Renal cortical epithelial cell (primary cell): ENCODE data around the gene POLR2L. TPM values are rescaled to one million over a fixed set of nuclear protein-coding genes. Genes with fewer than 3 reads are reported as not detected.

Source experiments
- DNase-seq: peaks from one replicate; pipeline ENCODE4 v3.0.0-alpha.2; 2011; ENCODE audit warnings: low read depth
- total RNA-seq: library from RNA; depleted of rRNA; stranded (reverse); fragments of >200 nt; gene quantifications from 2 replicates; pipeline ENCODE4 v1.2.3, GENCODE V29; 2014

POLR2L gene
- total RNA-seq, 1 donor from 2014 or later: 64.1 TPM

DNA sequence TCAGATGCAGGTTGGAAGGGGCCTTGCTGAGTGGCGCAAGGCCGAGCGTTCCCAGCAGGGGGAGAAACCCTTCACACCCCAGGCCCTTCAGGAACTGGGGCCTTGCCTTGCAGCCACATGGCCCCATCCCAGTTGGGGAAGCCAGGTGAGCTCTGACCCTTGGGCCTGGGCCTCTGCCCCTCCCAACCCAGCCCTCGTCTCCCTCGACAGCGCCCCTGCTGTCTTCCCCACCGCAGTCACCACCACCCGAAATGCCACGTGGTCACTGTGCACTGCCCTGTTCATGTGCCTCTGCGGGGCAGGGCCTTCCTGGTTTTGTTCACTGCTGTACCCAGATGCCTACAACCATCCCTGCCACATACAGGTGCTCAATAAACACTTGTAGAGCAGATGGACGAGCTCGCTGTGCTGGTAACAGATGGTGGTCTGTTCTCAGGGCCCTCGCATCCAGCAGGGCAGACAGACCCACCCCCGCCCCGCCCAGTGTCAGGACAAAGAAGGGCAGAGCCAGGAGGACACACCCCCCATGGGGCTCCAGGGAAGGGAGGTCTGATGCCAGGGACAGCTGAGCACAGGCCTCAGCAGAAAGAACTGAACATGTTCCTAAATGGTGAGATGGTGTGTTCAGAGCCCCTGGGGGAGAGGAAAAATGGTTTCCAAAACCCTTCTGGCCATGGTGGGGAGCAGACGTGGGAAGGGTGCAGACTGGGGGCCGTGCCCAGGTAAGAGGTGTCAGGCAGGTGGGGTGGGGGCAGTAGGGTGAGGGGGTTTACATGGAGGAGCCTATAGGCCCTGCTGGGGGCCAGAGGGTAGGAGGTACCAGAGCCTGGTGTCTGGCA is 3.7 kb downstream of the POLR2L start:
- no peak for DNase-seq

DNA sequence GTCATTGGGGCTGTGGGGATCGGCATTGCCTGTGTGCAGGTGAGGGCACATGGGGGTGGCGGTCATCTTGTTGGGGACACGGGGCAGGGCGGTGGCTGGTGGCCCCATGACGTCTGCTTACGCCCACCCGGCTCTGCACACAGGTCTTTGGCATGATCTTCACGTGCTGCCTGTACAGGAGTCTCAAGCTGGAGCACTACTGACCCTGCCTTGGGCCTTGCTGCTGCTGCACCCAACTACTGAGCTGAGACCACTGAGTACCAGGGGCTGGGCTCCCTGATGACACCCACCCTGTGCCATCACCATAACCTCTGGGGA is 4.4 kb downstream of the POLR2L start:
- no peak for DNase-seq

DNA sequence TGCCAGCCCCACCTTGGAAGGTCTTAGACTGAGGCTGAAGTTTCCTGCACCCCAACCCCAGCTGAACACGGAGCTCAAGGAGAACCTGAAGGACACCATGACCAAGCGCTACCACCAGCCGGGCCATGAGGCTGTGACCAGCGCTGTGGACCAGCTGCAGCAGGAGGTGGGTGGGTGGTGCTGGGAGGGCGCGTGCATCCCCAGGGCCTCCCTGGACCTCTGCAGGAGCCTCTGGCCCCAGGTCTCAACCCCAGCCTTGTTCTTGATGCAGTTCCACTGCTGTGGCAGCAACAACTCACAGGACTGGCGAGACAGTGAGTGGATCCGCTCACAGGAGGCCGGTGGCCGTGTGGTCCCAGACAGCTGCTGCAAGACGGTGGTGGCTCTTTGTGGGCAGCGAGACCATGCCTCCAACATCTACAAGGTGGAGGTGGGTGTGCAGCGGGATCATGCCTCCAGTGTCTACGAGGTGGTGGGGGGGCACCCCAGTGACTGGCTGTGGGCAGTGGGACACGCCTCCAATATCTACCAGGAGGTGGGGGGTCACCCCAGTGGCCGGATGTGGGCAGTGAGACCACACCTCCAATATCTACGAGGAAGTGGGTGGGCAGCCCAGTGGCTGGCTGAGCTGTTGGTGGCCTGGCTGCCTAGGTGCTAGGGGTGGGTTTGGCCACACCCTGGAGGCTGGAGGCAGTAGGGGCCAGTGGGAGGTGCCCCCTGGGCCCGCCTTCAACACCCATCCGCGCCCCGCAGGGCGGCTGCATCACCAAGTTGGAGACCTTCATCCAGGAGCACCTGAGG is 4.9 kb downstream of the POLR2L start:
- no peak for DNase-seq

DNA sequence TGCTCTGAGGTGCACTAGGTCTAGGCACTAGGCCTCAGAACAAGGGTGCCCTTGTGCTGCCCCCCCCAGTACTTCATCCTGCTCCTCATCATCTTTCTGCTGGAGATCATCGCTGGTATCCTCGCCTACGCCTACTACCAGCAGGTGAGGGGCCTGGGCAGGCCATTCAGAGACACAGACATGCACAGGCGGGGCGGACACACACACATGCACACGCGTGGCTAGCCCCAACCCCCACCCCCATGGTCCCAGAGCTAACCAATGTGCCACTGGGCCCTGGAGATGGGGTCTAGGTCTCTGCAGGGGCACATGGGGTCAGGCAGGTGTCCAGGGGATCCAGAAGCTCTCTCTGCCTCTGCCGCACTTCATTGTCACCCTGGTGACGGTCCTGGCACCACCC is 5.6 kb downstream of the POLR2L start:
- DNase-seq: no peak

DNA sequence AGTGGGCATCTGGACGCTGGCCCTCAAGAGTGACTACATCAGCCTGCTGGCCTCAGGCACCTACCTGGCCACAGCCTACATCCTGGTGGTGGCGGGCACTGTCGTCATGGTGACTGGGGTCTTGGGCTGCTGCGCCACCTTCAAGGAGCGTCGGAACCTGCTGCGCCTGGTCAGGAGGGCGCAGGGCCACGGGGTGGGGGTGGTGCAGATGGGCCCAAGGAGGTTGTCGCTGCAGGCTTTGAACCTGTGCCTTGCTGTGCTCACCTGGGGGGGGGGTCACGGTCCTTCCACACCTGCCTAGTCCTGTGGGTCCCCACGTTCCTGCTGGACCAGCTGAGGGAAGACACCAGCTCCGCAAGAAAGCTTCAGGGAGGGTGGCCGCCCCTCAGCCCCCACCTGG is 6.1 kb downstream of the POLR2L start:
- DNase-seq: no peak

DNA sequence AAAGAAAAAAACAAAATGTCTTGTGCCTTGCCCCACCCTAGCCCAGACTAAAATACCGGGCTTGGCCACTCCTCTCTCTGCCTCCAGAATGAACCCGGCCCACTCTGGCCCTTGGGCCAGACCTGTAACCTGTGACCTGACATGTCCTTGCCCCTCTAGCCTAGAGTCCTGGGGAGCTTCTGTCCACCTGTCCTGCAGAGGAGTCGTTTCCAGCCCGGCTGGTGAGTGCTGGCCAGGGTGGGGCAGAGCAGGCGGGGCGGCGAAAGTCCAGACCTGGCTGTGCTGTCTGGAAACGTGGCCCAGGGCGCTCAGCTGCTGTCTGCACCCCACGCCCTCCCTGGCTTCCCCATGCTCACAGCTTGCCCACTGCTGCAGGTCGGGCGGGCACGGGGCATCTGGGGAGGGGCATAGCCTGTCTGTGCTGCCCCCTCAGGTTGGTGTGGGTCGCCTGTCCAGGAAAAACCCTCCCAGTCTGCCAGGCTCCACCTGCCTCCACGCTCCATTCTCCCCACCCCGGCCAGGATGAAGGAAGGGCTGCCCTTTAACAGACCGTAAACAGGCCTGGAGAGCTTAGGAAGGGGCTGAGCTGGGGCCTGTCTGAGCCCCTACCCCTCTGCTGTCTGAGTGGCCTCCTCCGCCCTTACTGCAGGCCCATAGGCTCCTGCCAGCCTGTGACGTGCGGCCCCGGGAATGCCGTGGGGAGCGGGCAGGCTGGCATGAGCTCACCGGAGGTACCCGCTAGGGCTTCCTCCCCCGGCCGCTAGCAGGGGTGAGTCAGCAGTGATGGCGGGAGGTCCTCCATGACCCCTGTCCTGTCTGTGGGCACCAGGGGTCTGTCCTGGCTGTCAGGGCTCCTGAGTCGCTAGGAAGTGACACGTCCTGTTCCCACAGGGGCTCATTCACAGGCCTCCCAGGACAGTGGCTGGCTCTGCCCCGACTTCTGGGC is 7.7 kb downstream of the POLR2L start:
- DNase-seq: peak; percentile 90

DNA sequence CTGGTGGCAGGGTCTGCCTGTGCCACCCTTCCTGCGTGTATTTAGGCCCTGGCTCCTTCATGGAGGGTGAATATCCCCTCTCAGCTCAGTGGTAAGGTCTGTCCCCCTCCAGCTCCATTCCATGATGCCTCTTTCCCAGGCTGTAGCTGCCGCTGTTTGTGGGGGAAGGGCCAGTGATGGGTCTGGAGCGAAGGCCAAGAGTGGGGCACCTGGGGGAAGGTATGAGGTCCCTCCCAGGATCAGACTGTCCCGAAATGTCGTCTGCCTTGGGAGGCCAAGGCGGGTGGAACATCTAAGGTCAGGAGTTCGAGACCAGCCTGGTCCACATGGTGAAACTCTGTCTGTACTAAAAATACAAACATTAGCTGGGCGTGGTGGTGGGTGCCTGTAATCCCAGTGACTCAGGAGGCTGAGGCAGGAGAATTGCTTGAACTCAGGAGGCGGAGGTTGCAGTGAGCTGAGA is 8.4 kb downstream of the POLR2L start:
- DNase-seq: no peak

DNA sequence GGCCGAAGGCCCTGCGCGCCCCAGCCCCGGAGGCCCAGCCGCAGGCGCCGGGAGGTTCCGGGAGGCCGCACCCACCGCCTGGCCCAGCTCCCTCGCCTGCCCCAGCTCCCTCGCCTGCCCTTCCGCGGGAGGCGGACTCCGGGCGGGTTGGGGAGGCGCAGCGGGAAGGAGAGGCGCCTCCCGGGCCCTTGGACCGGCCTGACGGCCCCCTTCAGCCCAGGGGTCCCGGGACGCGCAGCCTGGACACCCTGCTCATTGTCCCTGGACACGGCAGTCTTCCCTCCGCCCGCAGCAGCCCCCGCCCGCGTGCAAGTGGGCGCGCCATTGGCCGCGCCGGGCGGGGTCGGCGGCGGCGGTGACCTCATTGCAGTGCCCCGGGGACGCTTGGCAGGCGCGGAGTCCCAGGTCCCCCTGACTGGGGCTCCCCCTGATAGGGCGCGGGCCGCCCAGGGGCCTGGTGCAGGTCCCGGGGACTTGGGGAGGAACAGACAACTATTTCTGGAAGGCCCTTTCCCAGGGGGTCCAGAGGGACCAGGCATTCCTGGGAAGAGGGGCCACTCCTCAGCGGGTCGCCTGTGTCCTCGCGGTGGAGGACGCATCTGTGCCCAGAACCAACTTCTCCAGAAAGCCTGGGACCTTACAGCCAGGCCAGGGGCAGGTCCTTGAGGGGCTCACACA is 9.1 kb downstream of the POLR2L start:
- no peak for DNase-seq

DNA sequence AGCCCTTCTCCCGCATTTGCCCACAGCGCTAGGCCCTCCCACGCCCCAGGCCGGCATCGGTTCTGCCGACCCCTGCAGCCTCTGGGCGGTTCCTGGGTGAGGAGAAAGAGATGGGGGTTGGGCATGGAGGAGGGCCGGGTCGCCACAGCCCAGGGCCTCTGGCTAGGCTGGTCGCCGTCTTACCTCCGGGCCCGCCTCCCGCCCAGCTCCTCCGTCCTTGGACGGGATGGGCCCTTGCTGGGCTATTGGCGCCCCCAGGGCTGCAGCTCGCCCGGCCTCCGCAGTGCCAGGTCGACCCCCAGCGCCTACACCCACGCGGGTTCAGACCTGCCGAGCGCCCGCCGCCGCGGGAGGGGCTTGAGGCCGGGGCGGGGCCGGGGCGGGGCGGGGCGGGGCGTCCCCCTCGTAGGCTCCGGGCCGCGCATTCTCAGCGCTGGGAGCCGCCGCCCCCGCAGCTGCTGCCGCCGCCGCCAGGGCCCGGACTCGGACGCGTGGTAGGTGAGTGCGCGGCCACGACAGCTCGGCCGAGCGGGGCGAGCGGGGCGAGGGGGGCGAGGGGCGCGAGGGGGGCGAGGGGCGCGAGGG is 9.7 kb downstream of the POLR2L start, which contains the start of gene CD151:
Gene CD151 (plus strand): TSS at position 424 of the 585 bp plus-strand sequence. CDS start 3,118 bp downstream, outside the sequence.
- no peak for DNase-seq

DNA sequence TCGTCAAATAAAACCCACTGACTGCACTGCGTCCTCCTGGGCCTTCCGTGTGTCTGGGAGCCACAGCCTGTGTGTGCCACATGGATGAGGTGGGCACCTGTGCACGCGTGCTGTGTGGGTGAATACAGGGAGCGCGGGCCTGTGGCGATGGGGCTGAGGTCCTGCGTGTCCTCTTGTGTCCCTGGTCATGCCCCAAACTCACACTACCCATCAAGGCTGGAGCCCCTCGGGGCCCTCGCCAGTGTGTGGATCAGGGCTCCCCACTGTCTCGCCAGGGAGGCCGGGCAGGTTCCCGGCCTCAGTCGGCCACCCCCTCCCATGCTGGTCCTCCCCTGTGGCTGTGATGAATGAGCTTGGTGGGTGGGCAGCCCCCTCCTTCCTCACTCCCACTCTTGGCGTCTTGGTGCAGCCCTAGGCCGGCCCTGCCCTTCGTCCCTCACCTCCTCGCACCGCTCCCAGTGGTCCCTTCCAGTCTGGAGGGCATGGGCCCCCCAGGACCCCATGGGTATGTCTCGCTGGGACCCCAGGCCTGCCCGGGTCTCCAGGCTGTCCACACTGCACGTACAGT is 10.3 kb downstream of the POLR2L start:
- DNase-seq: no peak

DNA sequence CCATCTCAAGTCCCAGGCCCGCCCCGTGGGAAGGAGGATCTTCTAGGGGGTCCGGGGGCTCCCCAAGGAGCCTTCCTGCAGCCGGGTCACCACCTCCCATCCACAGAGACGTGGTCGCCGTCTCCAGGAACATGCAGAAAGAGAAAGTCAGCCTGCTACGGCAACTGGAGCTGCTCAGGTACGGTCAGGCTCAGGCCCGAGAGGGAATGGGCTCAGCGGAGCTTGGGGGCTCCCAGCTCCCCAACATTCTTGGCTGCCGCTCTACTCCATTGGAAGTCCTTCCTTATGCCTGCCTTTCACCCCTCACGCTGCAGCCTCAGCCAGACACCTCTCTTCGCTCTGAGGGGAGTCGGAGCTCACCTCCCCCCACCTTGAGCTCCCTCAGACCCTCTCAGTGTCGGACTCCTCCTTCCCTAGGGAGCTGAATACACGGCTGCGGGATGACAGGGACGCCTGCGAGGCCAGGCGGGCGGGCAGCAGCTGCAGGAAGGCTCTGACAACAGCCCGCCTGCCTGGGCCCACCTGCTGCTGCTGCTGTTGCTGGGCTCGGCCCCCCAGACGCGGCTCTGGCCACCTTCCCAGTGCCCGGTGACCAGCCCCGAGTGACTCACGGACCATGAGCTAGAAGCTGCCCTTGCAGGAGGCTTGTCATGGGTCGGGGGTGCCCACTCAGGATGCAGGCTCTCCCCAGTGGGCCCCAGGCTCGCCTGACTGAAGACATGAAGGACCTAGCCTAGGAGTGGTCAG is 11.0 kb downstream of the POLR2L start:
- peak; percentile 25 for DNase-seq

DNA sequence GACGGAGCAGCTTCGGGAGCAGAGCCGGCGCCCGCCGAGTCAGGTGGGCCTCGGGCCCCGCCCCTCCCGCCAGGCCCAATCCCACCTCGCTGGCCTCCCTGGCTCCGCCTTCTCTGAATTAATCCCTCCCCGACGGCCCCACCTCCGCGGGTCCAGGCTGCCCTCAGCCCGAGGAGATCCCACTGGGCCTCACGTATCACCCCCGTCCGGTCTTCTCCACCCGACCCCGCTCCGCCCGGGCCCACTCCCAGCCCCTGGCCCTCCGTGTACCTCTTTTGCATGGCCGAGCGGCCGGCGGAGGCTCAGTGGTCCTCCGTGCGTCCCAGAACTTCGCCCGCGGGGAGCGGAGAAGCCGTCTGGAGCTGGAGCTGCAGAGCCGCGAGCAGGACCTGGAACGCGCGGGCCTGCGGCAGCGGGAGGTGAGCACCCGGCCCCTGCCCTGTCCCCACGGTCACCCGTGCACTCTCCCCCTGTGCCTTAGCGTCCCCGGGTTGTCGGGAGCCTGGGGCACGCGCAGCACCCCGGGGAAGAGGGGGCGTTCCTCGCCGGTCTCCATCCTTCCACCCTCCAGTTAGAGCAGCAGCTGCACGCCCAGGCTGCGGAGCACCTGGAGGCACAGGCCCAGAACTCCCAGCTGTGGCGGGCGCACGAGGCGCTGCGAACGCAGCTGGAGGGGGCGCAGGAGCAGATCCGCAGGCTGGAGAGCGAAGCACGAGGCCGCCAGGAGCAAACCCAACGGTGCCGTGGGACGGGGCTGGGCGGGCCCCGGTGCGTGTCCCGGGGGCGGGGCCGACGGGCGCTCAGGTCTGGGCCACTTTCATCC is 11.8 kb downstream of the POLR2L start:
- DNase-seq: peak; percentile 43

DNA sequence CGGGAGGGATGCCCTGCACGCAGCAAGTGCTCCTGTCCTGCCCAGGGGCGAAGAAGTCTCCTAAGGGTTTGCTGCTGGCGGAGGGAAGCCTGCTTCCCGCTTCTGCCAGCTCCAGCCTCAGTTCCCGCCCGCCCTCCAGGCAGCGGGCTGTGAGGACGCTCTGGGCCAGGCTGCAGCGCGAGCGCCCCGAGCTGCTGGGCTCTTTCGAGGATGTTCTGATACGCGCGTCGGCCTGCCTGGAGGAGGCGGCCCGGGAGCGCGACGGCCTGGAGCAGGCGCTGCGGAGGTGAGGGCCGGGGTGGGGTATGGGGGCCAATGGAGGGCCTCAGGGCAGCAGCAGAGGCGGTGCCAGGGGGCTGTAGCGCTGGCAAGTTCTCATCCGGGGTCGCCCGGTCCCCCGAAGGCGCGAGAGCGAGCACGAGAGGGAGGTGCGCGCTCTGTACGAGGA is 12.5 kb downstream of the POLR2L start:
- no peak for DNase-seq

DNA sequence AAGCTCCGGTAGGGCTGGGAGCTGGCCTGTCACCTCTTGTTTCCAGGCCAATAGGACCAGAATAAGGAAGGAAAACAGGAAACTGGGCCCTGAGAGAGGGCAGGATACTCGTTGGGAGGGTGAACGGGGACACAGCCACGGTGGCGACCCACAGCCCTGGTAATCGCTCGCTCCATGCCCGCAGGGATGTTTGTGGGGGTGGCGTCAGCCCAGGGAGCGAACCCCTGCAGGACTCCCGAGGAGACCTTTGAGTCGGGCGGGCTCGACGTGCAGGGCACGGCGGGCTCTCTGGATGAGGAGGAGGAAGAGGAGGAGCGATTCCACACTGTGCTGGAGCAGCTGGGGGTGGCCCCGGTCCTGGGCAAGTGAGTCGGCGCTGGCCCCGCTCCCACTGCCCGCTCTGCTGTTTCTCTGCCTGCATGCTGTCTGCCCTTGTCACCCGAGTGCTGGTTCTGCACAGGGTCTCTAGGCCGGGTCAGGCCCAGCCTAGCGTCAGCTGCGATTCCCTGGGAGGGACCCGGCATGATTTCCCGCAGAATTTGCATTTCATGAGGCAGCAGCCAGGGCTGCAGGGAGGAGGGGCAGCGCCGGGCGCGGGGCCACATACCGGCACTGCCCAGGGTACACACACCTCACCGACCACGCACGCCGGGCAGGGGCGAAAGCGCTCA is 13.0 kb downstream of the POLR2L start:
- DNase-seq: no peak

DNA sequence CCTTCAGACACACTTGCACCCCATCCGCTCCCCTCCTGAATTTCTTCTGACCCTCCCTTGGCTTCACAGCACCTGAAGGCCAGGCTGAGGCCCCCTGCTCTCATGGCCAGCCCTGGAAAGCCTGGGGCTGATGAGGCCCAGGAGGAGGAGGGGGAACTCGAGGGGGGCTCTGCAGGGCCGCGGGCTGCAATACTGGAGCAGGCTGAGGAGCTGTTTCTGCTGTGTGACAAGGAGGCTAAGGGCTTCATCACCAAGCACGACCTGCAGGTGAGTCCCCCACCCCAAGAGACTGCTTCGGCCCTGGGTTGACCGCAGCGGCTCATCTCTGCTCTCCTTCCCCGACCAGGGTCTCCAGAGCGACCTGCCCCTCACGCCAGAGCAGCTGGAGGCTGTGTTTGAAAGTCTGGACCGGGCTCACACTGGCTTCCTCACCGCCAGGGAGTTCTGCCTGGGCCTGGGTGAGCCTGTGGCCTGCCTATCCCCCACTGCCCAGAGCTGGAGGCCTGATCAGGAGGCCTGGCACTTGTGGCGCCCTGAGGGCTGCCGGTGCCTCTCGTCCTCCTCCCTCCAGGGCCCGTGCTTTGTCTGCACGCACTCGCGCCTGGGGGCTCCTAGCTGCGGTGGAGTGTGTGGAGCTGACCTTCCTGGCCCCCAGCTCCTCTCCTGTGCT is 13.7 kb downstream of the POLR2L start:
- DNase-seq: no peak

DNA sequence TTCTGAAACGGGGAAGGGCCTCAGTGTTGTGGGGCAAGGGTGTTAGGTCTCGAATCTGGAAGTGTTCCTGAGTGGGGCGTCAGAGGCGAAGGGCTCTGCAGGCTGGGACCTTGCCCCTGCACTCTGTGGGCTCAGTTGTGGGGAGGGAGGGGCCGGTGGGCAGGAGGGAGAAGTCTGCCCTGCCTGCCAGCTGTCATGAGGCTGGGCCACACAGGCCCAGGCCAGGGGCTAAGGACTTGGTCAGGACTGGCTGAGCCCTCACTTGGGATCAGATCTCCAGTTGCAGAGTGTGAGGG is 14.5 kb downstream of the POLR2L start, which contains the start of gene CRACR2B:
Gene CRACR2B (plus strand): TSS at position 23 of the 296 bp plus-strand sequence. CDS start 689 bp downstream, outside the sequence.
- DNase-seq: no peak

DNA sequence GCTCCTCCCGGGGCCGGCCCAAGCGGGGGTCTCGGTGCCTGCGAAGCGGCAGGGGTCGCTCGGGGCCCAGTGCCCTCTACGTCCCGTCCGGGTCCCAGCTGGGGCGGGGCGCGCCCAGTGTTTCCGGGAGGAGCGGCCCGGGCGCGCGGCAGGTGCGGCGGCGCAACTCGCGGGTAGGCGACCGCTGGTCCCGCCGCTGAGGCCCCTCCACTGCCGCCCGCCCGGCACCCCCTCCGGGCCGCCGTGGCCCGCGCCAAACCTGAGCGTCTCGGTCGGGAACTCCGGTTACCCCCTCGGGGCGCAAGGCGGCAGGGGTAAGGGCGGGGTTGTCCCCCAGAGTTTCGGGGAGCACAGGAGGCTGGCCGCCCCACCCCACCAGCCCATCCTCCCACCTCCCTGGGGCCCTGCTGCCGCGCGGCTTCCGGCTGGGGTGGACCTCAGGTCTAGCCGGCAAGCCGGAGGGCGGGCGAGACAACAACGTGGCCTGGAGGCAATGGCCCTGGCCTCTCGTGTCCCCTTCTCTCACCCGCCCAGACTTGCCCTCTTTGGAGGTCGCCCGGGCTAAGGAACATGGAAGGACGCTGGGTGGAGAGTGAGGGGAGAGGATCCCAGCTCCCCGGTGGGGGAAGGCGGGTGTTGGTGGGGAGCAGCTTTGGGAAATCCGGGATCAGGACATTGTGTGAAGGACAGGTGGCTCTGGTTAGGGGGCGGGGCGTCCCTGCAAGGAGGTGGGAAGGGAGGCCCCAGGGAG is 15.0 kb downstream of the POLR2L start:
- DNase-seq: no peak
